Measurements from ENCODE around the gene PPIL1. TPM values are rescaled to one million over a fixed set of nuclear protein-coding genes. Genes with fewer than 3 reads are reported as not detected.
"Not testable (repeated sequence)": the region's sequence is repeated elsewhere in the genome, so short reads cannot be mapped to it uniquely, and the experiment has no call there.

Gene PPIL1
- polyA plus RNA-seq, 12 donors, result 29.9 to 46.2 (median 36.8) TPM; not detected in 1

- DNase-seq, result no peak
Observed at GRCh38 chr6:36893976-36894932, 19.7 kb upstream of the PPIL1 start.

- not testable (repeated sequence) for DNase-seq
Observed at GRCh38 chr6:36891153-36891552, 16.6 kb upstream of the PPIL1 start.

- no peak for DNase-seq
Observed at GRCh38 chr6:36890112-36890663, 15.6 kb upstream of the PPIL1 start.

- DNase-seq, result no peak
Observed at GRCh38 chr6:36888654-36889481, 14.3 kb upstream of the PPIL1 start.

GRCh38 chr6:36888115-36888643 lies 13.6 kb upstream of the PPIL1 start:
- DNase-seq, result no peak

GRCh38 chr6:36886950-36887618 lies 12.5 kb upstream of the PPIL1 start:
- DNase-seq, result no peak

- peak; percentile 98 for DNase-seq
Observed at GRCh38 chr6:36885461-36886401, 11.1 kb upstream of the PPIL1 start, which contains the start of gene C6orf89. Gene C6orf89, plus strand, starts transcription at chr6:36885952. Its CDS starts 13,493 bp downstream, at chr6:36899445.

GRCh38 chr6:36884610-36885009 lies 10.0 kb upstream of the PPIL1 start:
- no peak for DNase-seq

- DNase-seq, result no peak
Observed at GRCh38 chr6:36875250-36875633, 639 bp upstream of the PPIL1 start.

- no peak for DNase-seq
Observed at GRCh38 chr6:36873612-36874442, 776 bp downstream of the PPIL1 start.

- no peak for DNase-seq
Observed at GRCh38 chr6:36873115-36873514, 1.5 kb downstream of the PPIL1 start.

- DNase-seq, result no peak
Observed at GRCh38 chr6:36871686-36872085, 2.9 kb downstream of the PPIL1 start.

- no peak for DNase-seq
Observed at GRCh38 chr6:36867471-36868224, 7.0 kb downstream of the PPIL1 start.

GRCh38 chr6:36865835-36866234 lies 8.8 kb downstream of the PPIL1 start:
- DNase-seq, result no peak

GRCh38 chr6:36863670-36864540 lies 10.7 kb downstream of the PPIL1 start:
- DNase-seq, result no peak

- DNase-seq, result no peak
Observed at GRCh38 chr6:36862848-36863382, 11.7 kb downstream of the PPIL1 start.

All from muscle of arm (tissue), 12 donors.